Nephron progenitor cell (in vitro differentiated cells): Measurements from ENCODE around the gene UBE2D2.

Experiments
- DNase-seq: peaks from one replicate; pipeline ENCODE4 v3.0.0; 2021
- H3K27ac Mint-ChIP-seq: 2 replicates; pipeline ENCODE4 v1.8.0; 2021; ENCODE audit warnings: mild to moderate bottlenecking, moderate library complexity, mixed read lengths
- H3K27me3 Mint-ChIP-seq: 2 replicates; pipeline ENCODE4 v1.8.0; 2021; ENCODE audit warnings: mild to moderate bottlenecking, low read depth, mixed read lengths; ENCODE audit not compliant: poor library complexity
- H3K36me3 Mint-ChIP-seq: 2 replicates; pipeline ENCODE4 v1.8.0; 2021; ENCODE audit warnings: low read depth, mixed read lengths
- H3K4me1 Mint-ChIP-seq: 2 replicates; pipeline ENCODE4 v1.8.0; 2021; ENCODE audit warnings: mixed read lengths
- H3K4me3 Mint-ChIP-seq: 2 replicates; pipeline ENCODE4 v1.8.0; 2021; ENCODE audit warnings: mild to moderate bottlenecking, moderate library complexity, mixed read lengths
- H3K9me3 Mint-ChIP-seq: 2 replicates; pipeline ENCODE4 v1.8.0; 2021; ENCODE audit warnings: mild to moderate bottlenecking, moderate library complexity, mixed read lengths
- TF ChIP-seq, protein P1 (sequence below): fragments of 200-600 bp; sonication (generic); IDR thresholded peaks from 2 replicates; pipeline ENCODE4 v1.5.0; 2021; ENCODE audit warnings: antibody characterized with exemption

Gene UBE2D2

DNA sequence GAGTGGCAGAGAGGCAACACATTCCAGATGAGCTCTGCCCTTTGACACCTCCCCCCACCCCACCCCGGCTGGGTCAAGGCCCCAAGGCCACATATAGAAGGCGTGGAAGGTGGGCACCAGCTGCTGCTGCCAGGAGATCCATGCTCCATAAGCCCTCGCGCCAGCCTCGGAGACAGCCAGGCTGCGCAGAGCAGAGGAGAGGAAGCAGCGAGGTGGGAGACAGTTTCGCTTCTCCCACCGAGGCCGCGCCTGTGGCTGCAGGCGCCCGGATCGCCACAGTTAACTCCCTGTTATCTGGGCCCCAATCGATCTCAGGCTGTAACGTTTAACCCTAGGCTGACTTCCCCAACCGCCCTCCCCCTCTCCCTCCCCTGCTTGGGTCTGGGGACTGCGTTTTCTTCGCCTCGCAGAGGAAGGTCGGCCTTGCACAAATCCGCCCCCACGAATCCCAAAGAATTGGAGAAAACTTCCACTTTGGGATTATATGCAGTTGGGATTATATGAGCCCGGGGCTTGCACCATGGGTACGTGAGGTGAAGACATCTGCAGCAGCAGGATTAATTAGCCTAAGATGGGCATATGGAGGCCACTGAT lies 85.9 kb downstream of the UBE2D2 start:
- Mint-ChIP-seq H3K4me1 (peaks cover 65% of the 10 kb centered on the region), H3K27me3 (peaks cover 12% of the 10 kb centered on the region), H3K36me3 (no peaks in the 10 kb centered on the region), H3K4me3 (peak overlapping the region; percentile 83), H3K9me3 (no peaks in the 10 kb centered on the region), H3K27ac (no peak overlapping the region)
- peak; percentile 45 for DNase-seq
- TF ChIP-seq, protein P1, sequence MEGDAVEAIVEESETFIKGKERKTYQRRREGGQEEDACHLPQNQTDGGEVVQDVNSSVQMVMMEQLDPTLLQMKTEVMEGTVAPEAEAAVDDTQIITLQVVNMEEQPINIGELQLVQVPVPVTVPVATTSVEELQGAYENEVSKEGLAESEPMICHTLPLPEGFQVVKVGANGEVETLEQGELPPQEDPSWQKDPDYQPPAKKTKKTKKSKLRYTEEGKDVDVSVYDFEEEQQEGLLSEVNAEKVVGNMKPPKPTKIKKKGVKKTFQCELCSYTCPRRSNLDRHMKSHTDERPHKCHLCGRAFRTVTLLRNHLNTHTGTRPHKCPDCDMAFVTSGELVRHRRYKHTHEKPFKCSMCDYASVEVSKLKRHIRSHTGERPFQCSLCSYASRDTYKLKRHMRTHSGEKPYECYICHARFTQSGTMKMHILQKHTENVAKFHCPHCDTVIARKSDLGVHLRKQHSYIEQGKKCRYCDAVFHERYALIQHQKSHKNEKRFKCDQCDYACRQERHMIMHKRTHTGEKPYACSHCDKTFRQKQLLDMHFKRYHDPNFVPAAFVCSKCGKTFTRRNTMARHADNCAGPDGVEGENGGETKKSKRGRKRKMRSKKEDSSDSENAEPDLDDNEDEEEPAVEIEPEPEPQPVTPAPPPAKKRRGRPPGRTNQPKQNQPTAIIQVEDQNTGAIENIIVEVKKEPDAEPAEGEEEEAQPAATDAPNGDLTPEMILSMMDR: no peak

DNA sequence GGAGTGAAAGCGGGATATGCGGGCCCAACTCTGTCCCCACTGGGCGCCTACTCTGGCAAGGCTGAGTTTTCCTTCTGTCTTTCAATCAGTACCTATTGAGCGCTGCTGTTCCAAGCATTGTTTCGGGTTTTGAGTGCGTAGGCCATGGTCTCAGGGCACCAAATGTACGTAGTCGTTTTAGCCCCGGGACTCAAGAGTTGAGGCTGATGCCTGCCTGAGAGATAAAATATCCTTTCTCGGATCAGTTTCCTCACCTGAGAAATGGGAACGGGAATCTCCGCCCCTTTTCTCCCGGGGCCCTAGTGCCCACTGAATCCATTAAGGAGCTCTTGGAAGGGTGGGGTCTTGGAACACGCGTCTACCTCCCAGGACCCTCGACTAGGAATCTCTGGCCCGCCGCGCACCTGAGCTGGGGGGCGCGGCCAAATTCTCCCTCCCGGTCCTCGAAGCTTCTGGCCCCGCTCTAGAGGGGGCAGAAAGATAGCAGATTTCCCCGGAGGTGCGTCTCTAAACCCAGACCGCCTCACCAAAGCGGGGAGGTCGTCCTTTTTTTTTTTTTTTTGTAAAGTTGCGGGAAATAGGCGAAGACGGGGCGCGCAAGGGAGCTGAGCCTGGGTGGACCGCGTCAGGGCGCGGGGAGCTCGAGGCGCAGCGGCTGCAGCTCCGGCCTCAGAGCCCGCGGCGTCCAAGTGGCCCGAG lies 86.5 kb downstream of the UBE2D2 start:
- H3K9me3 Mint-ChIP-seq: no peaks in the 10 kb centered on the region
- H3K27me3 Mint-ChIP-seq: peaks cover 12% of the 10 kb centered on the region
- no peaks in the 10 kb centered on the region for H3K36me3 Mint-ChIP-seq
- peak overlapping the region; percentile 83 for H3K4me3 Mint-ChIP-seq
- H3K4me1 Mint-ChIP-seq: peaks cover 65% of the 10 kb centered on the region
- DNase-seq: peak; percentile 9
- H3K27ac Mint-ChIP-seq: no peak overlapping the region
- TF ChIP-seq, protein P1: no peak

DNA sequence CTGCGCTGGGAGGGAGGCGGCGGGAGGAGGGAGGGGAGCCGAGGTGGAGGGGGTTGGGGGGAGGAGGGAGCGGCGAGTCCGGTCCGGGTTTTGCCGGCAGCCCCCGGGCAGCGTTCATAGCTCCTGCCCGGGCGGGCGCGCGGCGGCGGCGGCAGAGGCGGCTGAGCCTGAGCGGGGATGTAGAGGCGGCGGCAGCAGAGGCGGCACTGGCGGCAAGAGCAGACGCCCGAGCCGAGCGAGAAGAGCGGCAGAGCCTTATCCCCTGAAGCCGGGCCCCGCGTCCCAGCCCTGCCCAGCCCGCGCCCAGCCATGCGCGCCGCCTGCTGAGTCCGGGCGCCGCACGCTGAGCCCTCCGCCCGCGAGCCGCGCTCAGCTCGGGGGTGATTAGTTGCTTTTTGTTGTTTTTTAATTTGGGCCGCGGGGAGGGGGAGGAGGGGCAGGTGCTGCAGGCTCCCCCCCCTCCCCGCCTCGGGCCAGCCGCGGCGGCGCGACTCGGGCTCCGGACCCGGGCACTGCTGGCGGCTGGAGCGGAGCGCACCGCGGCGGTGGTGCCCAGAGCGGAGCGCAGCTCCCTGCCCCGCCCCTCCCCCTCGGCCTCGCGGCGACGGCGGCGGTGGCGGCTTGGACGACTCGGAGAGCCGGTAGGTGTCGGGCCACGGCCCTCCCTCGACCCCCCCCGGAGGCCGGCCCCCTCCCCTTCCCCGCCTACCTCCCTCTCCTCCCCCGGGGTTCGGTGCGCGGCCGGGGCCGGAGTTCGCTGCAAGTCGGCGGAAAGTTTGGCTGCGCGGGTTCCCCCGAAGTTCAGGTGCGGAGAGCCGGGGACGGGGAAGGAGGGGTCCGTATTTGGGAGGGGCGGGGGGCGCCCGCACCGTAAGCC lies 87.3 kb downstream of the UBE2D2 start, which contains the start of gene CXXC5:
Gene CXXC5, plus strand, starts transcription at position 145 of the 877 bp plus-strand sequence. CDS start 32,175 bp downstream, outside the sequence.
- Mint-ChIP-seq H3K4me1 (peaks cover 65% of the 10 kb centered on the region), H3K27ac (no peak within 1 kb of the TSS), H3K27me3 (peaks cover 12% of the 10 kb centered on the region), H3K4me3 (peak within 1 kb of the TSS; percentile 99), H3K9me3 (no peaks in the 10 kb centered on the region), H3K36me3 (no peaks in the 10 kb centered on the region)
- TF ChIP-seq, protein P1: no peak
- DNase-seq: peak; percentile 91

DNA sequence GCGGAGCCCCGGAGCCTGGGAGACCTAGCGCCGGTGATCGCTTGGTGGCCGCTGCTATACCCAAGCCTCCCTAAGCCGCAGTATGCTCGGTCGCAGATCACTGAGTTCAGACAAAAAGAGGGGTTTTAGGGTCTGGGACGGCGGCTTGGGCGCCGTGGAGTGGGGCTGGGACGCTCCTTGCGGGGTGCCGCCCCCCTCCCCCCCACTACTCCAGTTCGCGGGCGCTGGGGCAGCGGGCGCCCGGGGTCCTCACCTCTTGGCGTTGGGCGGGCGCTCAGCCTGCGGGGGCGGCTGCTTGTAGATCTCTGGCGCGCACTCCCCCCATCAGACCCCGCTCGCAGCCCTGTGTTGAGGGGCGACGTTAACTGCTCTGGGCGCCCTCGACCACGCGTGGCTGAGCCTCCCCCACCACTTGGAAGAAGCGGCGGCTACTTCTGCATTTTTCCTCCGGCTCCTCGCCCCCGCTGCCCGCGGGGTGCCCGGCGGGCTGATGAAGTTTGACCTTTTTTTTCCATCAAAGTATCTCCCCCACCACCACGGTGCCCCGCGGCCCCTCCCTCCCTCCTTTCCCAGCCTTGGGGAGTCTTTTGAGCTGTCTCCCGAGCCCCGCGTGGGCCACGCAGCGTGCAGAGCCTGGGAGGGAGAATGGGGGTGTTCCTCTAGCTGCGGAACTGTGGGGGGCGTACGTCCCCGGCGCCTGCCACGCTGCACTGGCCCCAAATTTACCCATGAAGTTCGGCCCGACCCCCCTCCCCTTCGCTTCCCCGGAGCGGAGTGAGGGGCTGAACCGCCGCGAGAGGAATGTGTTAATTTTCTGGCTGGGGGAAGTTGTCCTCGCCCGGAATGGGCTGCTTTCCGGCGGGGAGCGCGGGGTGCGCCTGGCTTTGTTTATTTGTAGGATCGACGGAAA lies 88.2 kb downstream of the UBE2D2 start:
- H3K4me3 Mint-ChIP-seq: peak overlapping the region; percentile 99
- peak; percentile 49 for DNase-seq
- TF ChIP-seq, protein P1: no peak
- H3K4me1 Mint-ChIP-seq: peaks cover 65% of the 10 kb centered on the region
- H3K36me3 Mint-ChIP-seq: no peaks in the 10 kb centered on the region
- H3K27ac Mint-ChIP-seq: peak overlapping the region; percentile 99
- peaks cover 12% of the 10 kb centered on the region for H3K27me3 Mint-ChIP-seq
- no peaks in the 10 kb centered on the region for H3K9me3 Mint-ChIP-seq

DNA sequence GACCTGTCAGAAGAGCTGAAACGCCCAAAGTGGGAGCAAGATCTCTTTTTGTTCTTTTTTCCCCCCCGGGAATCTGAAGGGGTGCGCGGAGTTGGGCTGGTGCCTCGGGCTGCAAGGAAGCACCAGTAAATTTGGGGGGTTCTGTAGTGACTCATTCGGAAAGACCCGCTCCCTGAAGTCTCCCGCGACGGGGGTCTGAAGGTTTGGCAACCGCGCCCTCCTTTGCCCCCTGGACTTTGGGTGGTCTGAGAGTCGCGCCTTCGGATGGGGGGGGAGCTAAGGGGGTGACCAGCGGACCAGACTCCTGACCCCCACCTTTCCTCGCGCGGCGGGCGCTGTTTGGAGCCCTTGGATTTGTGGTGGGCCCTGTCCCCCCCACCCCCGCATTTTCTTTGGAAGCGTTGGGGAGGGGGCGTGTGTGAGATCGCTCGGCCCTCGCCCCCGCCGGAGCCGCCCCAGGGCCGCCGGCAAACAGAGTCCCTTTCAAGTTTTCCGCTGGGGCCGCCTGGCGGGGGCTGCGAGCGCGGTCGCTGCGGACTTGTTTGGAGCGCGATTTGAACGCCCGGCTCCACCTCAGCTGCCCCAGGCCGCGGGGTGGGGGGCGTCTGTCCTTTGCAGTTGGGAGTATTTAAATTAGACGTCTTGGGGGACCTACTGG lies 89.0 kb downstream of the UBE2D2 start:
- Mint-ChIP-seq H3K36me3 (no peaks in the 10 kb centered on the region), H3K4me3 (peak overlapping the region; percentile 99), H3K27me3 (peaks cover 7% of the 10 kb centered on the region), H3K4me1 (peaks cover 65% of the 10 kb centered on the region), H3K9me3 (no peaks in the 10 kb centered on the region), H3K27ac (peak overlapping the region; percentile 99)
- TF ChIP-seq, protein P1: no peak
- DNase-seq: peak; percentile 73
